ENCODE data around the gene RCAN2. TPM values are rescaled to one million over a fixed set of nuclear protein-coding genes. Genes with fewer than 3 reads are reported as not detected.
A peak's percentile ranks its signal among the peaks of the same experiment; 100 is the strongest.
"Not testable (repeated sequence)": the region's sequence is repeated elsewhere in the genome, so short reads cannot be mapped to it uniquely, and the experiment has no call there.

RCAN2 gene
- polyA plus RNA-seq, 3 donors, result 14.8 to 22.4 (median 22.4) TPM

DNA sequence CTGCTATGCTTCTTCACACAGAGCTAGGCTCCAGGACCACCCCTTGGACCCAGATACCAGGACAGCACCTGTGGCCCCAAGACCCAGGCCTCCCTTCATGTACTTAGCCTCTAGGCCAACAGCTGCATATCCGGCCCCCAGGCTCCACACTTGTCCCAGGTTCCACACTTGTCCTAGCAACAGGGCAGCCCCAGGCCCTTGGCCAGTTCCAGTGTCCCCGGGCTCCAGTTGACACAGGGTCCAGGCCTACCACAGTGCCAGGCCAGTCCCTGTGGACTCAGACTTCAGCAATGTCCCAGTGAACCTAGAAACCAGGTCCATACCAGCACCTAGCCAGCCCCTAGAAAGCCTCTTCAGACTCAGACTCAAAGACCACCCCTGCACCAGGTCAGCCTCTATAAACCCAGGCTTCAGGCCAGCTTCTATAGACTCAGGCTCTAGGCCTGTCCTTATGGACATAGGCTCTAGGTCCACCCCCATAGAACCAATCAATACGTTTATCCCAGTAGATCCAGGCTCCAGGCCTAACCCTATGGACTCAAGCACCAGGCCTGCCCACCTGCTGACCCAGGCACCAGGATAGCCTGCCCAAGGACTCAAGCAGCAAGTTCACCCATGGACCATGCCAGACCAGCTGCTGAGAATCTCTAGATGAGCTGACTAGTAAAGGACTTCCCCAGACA lies 46.3 kb downstream of the RCAN2 start:
- DNase-seq, result no peak

DNA sequence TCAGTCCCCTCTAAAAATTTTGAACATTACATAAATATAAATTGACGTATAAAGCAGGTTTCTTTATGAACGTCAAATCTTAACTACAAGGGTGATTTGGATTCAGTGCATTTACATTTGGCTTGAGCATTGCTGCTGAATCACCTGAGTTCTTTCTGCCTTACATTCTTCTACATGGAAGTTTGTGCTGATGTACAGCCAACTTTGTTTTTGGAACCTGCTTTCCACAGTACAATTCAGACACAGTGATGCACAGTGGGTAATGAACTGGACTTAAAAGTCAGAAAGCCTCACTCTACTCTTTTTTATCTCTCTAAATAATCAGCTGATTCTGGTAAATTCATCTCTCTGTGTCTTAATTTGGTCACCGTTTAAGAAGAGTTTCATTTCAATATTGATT lies 47.6 kb downstream of the RCAN2 start:
- DNase-seq, result no peak

DNA sequence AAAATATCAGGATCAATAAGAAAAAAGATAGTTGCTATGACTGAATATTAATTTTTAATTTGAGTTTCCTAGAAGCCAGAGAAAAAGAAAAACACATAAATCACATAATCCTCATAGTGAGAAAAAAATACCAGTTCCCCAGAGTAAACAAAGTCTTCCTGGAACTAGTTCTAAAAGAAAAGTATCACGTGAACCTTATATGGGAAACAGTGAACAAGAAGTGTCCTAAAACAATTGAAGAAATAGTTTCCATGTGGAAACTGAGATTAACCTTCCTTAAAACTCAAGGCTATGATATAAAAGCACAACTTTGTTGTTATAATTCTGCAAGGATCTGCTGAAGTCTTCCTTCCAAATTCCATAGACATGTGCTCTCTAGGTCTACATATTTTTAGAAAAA lies 50.6 kb downstream of the RCAN2 start:
- no peak for DNase-seq

DNA sequence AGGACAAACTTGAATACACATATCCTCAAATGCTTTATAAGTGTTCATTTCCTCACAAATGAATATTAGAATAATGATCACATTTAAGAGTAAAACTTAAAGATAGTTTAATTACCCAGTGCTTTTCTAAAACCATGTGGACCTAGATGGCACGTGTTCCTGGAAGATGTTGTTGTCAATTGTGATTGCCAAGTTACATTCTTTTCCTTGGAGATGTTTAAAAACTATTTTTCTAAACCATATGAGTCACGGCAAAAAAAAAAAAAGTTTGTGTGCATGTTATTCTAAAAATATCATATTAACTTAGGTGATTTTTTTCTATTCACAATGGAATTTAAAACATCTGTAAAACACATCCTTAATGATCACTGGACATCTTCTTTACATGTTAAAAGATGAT lies 51.1 kb downstream of the RCAN2 start:
- DNase-seq, result no peak

DNA sequence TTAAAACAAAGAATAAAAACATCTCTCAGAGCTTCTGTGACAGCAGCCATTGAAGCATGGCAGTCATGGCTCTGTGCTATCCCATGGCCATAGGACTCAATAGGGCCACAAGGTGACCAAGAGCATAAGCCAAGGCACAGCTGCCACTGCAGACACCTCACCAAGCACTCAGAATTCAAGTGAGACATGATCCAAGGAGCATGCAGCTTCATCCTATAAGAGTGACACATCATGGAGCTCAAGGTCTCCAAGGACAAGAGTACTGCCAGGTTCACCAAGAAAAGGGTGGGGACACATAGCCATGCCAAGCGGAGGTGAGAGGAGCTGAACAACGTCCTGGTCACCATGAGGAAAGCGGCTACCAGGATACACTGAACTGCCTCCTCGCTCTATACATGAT lies 53.0 kb downstream of the RCAN2 start:
- no peak for DNase-seq

DNA sequence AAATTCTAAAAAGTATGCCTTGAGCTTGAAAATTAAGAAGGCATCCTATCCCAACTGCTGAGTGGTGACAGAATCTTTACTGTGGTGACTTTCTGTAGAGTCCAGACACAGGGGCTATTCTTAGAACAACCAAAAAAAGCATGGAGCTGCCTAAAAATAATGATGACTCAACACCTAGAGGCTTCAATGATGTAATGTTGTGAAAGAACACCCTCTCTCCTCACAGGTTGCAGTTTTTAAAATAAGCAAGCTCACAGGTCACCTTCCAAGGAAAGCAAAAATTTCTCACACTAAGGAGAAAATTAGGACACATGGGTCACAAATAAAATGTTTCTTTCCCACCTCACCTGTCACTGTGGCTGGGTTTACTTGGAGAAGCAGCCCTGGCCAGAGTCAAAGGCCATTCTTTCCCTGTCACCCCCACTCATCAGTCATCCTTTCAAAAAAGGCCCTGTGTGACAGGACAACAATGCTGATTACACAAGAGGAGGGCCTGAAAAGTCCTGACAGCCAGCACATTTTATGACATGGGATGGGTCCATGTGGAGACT lies 53.5 kb downstream of the RCAN2 start:
- DNase-seq, result no peak

DNA sequence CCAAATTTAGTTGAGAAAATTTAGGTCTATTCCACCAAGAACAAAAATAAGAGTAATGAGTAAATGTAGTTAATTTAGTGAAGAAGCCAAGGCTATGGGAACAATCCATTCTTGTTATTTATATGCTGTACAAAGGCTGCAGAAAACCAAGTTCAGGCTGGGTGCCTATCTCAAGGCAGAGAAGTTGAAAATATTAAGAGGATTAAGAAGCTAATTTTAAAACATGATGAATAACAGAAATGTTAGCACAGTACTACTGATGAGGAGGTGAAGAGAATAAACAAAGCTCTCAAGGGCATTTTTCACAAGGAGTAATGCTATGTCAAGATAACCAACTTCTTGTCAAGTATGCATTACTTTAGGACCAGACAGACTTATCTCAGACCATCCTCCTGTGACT lies 68.6 kb downstream of the RCAN2 start:
- no peak for DNase-seq

DNA sequence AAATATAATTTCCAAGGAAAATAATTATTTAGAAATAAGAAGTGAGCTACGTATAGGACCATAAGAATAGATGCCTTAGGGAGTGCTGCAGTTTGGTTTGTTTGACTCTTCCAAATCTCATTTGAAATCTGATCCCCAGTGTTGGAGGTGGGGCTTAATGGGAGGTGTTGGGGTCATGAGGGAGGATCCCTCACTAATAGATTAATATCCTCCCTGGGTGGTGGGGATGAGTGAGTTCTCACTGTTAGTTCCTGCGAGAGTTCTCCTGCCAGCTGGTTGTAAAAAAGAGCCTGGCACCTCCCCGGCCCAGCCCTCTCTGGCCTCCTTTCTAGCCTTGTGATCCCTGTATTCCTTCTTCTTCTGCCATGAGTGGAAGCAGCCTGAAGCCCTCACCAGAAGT lies 69.3 kb downstream of the RCAN2 start:
- no peak for DNase-seq

DNA sequence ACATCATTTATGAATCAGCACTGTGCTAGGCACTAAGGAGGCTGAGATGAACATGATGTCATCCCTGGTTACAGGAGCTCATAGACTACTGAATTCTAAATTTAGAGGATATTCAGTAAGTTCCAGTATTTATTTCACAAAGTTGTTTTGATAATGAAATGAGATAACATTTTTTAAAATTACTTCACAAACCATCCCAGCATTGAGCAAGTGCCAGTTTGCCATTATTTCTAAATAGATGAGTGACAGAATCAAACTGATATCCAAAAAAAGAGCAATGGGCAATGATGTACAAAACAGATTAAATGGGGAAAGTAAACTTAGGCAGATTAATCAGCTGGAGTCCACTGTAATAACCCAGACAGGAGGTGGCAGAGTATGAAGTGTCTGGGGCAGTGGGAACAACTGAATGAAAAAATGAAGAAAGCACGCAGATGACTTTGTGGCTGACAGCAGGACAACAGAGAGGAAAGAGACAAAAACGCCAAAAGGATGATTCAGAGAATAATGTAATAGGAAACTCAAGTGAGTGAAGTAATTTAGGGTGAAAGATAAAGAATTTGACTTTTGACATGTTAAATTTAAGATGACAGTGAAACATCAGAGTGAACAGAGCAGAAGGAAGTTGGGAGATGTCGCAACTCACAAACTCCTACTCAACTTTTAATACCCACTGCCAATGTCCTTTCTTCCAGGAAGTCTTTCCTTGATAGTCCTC lies 70.2 kb downstream of the RCAN2 start:
- no peak for DNase-seq

DNA sequence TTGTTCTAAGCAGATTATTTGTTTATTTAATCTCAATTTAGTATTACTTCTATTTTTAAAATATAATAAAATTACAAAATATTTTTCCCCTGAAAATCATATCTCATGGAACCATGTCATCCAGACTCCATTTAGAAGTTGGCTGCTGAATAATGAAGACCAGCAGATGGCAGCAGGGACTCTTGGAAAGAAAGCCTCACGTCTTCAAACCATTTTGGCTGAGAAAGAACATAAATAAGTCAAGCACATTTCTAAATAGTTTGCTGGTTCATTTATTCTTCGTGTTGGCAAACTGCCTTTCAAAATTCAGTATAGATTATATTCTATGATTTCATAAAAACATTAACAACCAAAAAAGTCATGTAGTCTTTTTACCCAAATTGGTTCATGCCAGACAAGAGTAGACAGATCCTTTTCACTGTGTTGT lies 71.7 kb downstream of the RCAN2 start:
- DNase-seq, result peak; percentile 77

DNA sequence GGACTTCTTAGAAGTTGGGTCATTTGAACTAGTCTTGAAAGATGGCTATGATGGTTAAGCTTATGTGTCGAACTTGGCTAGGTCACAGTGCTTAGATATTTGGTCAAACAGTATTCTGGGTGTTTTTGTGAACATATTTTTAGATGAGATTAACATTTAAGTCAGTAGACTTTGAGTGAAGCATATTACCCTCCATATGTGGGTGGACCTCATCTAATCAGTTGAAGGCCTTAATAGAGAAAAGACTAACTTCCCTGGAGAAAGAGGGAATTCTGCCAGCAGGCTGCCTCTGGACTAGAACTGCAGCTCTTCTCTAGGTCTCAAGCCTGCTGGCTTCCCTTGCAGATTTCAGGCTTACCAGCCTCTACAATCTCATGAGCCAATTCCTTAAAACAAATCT lies 76.9 kb downstream of the RCAN2 start:
- no peak for DNase-seq

DNA sequence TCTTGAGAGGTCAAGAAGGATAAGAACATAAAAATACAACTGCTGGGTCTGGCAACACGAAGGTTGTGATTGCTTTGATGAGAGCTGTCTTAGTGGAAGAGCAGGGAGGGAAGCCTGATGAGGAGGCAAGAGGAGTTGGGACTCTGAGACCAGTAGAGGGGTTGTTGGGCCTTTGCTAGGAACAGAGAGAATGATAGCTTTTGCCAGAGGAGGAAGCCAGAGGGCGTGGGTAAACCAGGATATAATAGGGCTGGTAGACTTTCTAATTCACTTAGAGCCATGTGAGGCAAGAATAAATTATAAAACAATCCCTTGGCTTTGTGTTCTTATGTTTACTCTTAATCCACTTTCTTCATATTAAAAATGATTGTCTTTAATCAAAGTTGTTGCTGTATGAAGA lies 78.6 kb downstream of the RCAN2 start:
- no peak for DNase-seq

DNA sequence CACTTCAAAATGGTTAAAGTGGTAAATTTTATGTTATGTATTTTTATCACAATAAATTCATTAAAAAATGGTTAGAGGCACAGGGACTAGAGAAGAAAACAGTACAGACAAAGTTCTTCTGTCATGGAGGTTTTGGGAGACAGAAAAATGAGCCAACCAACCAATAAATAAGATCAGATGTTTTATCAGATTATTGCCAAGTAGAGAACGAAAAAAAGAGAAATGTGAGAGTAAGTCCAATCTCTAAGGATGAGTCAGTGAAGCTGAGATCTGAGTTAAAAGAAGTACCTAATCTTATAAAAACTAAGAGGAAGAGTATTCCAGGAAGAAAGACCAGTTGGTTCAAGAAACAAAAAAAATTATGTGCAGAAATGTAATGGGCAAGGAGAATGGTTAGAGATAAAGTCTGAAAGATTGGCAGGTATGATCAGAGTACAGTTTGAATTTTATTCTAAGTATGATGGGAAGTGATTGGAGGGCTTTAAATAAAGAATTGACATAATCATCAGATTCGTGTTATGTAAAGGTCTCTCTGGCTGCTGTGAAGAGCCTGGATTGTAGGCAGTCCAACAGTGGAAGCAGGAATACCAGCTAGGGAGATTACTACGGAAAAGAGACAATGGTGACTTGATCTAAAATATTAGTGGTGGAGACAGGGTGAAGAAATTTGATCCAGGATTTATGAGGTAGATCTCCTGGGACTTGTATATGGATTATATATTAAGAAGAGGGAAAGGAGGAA lies 79.6 kb downstream of the RCAN2 start:
- no peak for DNase-seq

DNA sequence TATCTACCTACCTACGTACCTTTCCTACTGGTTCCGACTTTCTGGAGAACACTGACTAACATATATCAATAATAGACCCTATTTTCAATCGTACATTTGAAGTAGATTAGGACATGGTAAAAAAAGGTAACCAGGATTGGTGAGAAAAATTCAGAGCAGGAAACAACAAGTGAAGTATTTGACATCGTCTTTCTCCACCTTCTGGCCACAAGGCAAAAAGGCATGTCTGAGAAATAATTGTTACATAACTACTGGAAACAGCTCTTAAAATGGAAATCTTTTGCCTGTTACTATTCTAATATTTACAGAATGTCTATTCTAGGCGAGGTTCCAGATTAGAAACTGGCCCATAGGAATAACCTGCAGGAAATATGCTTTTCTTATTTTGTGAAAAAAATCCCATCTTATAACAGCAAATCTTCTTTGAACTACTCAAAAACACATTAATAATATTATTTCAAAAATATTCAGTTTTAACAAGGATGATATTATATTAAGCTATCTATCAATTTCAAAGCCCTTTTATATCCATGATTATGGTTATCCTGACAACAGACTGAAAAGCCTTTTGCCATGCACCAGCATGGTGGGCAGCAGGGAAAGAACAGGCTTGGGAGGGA lies 80.8 kb downstream of the RCAN2 start:
- peak; percentile 49 for DNase-seq

DNA sequence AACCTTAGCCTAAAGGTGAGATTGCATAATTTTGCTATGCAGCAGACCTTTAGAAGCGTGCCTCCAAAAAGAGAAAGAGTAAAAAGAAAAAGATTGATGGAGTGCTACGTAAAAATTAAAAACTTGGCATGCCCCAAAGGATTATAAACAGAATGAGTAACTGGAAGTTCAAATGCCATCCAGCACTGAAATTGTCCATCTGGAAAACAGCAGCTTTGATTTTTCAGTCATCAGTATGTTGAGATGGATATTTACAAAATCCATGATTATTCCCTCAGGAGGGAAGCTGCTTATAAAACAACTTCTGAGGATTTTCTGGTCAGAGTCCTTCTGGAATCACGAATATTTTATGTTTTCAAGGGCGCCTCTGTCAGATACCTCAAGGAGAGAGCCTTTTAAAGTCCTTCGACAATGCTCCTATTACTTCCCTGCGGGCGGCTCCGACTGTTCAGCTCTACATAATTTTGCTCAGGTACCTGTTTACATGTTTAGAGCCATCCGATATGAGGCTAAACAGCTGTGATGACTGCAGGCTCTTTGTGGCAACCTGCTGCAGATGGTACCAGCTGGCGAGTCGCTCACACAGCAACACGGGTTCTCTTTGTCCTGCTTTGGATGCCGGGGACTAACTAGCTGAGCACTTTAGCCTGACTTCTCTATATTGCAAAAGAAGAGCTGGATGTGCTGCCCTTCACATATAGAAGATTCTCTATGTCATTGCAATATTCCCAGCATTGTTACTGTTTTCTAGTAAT lies 83.3 kb downstream of the RCAN2 start:
- DNase-seq, result peak; percentile 28

DNA sequence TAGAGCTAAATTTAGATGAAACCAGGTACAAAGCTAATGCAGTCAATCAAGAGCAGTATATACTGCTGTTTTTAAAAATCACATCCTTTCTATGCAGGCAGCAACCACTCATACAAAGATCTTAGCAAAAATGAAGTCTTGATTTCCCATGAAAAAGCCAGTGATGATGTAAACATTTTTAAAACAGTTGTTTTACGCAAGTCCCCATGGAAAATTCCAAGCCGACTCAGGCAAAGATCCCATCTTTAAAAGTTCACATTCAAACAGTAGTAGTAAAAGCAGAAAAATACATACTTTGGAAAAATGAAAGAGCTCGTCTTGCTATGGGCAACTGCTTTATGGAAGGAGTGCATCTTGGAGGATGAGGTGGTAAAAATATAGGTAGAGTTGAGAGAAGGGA lies 84.0 kb downstream of the RCAN2 start:
- DNase-seq, result no peak

DNA sequence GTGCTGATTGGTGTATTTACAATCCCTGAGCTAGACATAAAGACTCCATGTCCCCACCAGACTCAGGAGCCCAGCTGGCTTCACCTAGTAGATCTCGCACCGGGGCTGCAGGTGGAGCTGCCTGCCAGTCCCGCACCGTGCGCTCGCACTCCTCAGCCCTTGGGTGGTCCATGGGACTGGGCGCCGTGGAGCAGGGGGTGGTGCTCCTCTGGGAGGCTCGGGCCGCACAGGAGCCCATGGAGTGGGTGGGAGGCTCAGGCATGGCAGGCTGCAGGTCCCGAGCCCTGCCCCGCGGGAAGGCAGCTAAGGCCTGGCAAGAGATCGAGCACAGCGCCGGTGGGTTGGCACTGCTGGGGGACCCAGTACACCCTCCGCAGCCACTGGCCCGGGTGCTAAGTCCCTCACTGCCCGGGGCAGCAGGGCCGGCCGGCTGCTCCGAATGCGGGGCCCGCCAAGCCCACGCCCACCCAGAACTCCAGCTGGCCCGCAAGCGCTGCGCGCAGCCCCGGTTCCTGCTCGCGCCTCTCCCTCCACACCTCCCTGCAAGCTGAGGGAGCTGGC lies 85.5 kb downstream of the RCAN2 start:
- not testable (repeated sequence) for DNase-seq

DNA sequence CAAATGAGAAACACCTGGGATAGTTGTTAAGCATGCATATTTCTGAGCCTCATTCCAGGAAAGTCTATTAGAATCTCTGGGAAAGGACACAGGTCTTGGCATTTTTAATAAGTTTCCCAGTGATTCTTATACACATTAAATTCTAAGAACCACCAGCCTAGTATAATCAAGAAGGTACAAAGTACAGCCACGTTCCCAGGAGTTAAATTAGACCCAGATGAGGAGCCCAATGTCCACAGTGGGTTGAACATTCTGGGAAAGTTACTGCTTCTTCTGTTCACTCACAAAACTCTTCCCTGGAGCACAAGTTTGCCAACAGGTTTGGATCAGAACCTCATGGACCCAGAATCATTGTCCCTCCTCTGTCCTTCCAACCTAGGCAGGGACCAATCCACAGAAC lies 90.4 kb downstream of the RCAN2 start:
- no peak for DNase-seq

DNA sequence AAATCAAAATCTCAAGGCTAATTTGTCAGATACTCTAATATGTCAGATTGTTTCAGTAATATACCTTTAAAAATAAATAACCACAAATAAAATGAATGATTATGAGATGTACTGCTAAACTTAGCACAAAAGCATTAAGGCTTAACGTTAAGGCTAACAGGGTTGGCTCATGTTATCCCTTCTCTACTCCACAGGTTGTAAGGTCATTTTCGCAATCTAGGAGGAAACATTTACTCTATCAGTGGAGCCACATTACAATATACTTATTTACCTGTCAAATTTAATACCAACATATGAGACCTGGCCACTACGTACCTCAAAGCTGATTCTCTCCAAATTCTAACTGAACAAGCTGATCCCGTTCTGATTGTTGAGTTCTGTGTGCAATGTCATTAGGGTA lies 95.7 kb downstream of the RCAN2 start:
- no peak for DNase-seq

DNA sequence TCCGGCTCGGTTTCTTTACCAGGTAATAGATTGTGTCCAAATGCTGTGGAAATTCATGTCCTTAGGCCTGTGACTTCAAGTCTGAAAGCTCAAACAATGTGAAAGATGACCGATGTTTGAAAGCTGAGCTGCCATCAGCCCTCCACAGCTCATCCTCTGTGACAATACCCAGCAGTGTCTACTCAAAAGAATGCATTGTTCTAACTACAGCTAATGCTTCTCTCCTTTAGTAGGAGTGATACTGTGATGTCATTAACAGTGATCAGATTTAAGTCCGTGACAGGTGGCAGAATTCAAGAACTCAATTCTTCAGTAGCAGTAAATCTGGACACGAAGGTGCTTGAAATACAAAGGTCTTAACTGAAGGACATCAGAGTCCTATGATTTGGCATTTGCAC lies 97.3 kb downstream of the RCAN2 start:
- no peak for DNase-seq

Measured in renal pelvis (tissue), 4 donors.